GM10266 (cell line): ENCODE measurements around the gene METAP1D.
"Not testable (repeated sequence)": the region's sequence is repeated elsewhere in the genome, so short reads cannot be mapped to it uniquely, and the experiment has no call there.

Experiments
- DNase-seq: peaks from one replicate; pipeline ENCODE4 v3.0.0; 2012; ENCODE audit errors: extremely low spot score
- CTCF ChIP-seq: IDR thresholded peaks from 2 replicates; pipeline ENCODE4 v1.5.1; 2012; ENCODE audit warnings: mild to moderate bottlenecking, low read depth; ENCODE audit not compliant: control insufficient read depth, insufficient read depth; ENCODE audit errors: missing control alignments

METAP1D gene

GRCh38 chr2:172107690-172108586 lies 108.2 kb downstream of the METAP1D start:
- DNase-seq = no peak
- TF ChIP-seq CTCF = no peak

DNA sequence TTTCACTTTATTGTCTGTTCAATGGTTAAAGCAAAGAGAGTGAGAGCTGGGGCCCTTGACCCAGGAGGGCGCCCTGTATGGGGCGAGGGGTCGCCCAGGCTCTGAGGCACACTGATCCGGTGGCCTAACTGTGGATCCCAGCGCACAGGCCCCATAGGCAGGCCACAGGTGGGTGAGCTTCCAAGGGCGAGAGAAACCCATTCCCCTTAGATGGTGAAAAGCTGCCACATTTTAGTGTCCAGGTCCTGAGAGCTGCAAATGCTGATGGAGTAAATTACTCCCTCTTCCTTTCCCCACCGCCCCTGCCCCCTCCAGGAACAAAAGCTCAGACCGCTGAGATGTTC lies 108.8 kb downstream of the METAP1D start:
- no peak for TF ChIP-seq CTCF
- peak; percentile 7 for DNase-seq

DNA sequence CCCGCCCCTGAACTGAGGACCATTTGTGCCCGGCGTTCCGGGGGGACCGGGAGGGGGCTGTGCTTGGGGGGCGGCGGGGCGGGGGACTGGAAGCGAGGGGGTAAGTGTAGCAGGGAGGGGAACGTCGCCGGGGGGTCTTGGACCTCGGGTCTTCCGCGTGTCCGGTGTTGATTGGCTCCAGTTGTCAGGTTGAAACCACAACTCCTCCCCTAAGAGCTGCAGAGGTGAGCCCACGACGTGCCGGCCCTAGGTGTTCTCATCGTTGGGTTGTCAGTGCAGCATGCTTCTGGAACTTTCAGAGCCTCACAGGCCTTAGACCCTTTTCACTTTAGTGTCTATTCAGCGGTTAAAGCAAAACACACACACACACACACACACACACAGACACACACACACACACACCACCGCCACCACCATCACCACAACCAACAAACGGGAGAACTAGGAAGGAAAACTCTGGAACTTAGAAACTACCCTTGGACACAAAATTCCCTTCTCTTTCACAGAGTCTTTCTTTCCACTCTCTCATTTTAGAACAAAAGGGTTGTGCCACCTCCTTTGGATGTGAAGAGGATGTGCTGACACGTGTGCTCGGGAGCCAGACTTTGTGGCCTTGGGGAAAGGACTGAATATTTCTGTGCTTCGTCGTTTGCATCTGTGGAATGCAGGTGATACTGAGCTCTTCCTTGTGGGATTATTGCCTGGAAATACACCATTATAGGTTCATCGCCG lies 109.7 kb downstream of the METAP1D start:
- no peak for DNase-seq
- no peak for TF ChIP-seq CTCF

GRCh38 chr2:172109988-172110811 lies 110.4 kb downstream of the METAP1D start:
- DNase-seq = peak; percentile 7
- TF ChIP-seq CTCF = no peak

GRCh38 chr2:172113617-172114016 lies 113.9 kb downstream of the METAP1D start:
- DNase-seq = peak; percentile 9
- TF ChIP-seq CTCF = peak; percentile 37

DNA sequence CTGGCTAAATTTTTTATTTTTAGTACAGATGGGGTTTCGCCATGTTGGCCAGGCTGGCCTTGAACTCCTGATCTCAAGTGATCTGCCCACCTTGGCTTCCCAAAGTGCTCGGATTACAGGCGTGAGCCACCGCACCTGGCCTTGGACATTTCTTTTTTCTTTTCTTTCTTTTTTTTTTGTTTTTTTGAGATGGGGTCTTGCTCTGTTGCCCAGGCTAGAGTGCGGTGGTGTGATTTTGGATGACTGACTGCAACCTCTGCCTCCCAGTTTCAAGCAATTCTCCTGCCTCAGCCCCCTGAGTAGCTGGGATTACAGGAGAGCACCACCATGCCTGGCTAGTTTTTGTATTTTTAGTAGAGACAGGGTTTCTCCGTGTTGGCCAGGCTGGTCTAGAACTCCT lies 114.4 kb downstream of the METAP1D start:
- DNase-seq = not testable (repeated sequence)

GRCh38 chr2:172114579-172114978 lies 114.8 kb downstream of the METAP1D start:
- TF ChIP-seq CTCF = no peak
- no peak for DNase-seq
